ENCODE results near the gene GABARAPL2. TPM values are rescaled to one million over a fixed set of nuclear protein-coding genes. Genes with fewer than 3 reads are reported as not detected.

The GABARAPL2 gene
- polyA plus RNA-seq, 2 of the 4 experiments (the other 2 are of a cell fraction): 80.6 to 107 TPM

- no peaks in the 10 kb centered on the region for H3K4me1 ChIP-seq
- no peak overlapping the region for H3K27ac ChIP-seq
- no peak overlapping the region for H3K4me3 ChIP-seq
- H3K4me2 ChIP-seq: no peak overlapping the region
- POLR2A ChIA-PET: no interaction called here
- no peak for ATAC-seq
- no peak for FAIRE-seq
- CTCF ChIA-PET: interaction anchor here (1.1 to 1.8 kb wide), 3 partner anchors 59 to 111 kb away, joined by 3 to 5 read pairs (median 3); no protein-coding TSS in a partner anchor
- no peaks in the 10 kb centered on the region for H3K9me3 ChIP-seq
- TF ChIP-seq RFX5 (IDR thresholded peaks at IDR 0.05) (no peak), PHF8 (IDR thresholded peaks at IDR 0.05; ENCODE audit: borderline replicate concordance, low read depth) (no peak), CEBPB (IDR thresholded peaks at IDR 0.05) (no peak), ELK1 (IDR thresholded peaks at IDR 0.05; ENCODE audit: low read depth, low read length) (no peak), HOXB13 (CRISPR knock-in tag; IDR thresholded peaks at IDR 0.05; ENCODE audit: low read depth) (no peak), HDAC2 (IDR thresholded peaks at IDR 0.05) (no peak), TP53 (CRISPR knock-in tag; IDR thresholded peaks at IDR 0.05) (no peak)
- TF ChIP-seq, protein P1, sequence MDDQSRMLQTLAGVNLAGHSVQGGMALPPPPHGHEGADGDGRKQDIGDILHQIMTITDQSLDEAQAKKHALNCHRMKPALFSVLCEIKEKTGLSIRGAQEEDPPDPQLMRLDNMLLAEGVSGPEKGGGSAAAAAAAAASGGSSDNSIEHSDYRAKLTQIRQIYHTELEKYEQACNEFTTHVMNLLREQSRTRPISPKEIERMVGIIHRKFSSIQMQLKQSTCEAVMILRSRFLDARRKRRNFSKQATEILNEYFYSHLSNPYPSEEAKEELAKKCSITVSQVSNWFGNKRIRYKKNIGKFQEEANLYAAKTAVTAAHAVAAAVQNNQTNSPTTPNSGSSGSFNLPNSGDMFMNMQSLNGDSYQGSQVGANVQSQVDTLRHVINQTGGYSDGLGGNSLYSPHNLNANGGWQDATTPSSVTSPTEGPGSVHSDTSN (IDR thresholded peaks at IDR 0.05): no peak
- TF ChIP-seq, protein P2, sequence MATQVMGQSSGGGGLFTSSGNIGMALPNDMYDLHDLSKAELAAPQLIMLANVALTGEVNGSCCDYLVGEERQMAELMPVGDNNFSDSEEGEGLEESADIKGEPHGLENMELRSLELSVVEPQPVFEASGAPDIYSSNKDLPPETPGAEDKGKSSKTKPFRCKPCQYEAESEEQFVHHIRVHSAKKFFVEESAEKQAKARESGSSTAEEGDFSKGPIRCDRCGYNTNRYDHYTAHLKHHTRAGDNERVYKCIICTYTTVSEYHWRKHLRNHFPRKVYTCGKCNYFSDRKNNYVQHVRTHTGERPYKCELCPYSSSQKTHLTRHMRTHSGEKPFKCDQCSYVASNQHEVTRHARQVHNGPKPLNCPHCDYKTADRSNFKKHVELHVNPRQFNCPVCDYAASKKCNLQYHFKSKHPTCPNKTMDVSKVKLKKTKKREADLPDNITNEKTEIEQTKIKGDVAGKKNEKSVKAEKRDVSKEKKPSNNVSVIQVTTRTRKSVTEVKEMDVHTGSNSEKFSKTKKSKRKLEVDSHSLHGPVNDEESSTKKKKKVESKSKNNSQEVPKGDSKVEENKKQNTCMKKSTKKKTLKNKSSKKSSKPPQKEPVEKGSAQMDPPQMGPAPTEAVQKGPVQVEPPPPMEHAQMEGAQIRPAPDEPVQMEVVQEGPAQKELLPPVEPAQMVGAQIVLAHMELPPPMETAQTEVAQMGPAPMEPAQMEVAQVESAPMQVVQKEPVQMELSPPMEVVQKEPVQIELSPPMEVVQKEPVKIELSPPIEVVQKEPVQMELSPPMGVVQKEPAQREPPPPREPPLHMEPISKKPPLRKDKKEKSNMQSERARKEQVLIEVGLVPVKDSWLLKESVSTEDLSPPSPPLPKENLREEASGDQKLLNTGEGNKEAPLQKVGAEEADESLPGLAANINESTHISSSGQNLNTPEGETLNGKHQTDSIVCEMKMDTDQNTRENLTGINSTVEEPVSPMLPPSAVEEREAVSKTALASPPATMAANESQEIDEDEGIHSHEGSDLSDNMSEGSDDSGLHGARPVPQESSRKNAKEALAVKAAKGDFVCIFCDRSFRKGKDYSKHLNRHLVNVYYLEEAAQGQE (IDR thresholded peaks at IDR 0.05): no peak
- 86% methylated on average over 3 of the region's 3 CpGs for WGBS (ENCODE audit: missing lambda C conversion rate)
- DNase-seq (ENCODE audit: low read depth in 1 of 2, low spot score in 1 of 2): no peak
These were observed 10.2 kb downstream of the GABARAPL2 start for GRCh38 chr16:75576384-75576811.

DNA sequence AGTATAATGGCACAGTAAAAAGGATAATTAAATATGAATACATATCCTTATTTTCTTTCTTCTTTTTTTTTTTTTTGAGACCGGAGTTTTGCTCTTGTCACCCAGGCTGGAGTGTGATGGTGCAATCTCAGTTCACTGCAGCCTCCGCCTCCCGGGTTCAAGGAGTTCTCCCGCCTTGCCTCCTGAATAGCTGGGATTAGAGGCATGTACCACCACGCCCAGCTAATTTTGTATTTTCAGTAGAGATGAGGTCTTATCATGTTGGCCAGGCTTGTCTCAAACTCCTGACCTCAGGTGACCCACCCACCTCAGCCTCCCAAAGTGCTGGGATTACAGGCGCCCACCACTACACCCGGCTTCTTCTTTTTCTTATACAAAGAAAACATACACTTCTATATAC, 12.0 kb downstream of the GABARAPL2 start:
- DNase-seq (ENCODE audit: low read depth in 1 of 2, low spot score in 1 of 2) (no peak), ATAC-seq (no peak), FAIRE-seq (no peak)
- H3K9me3 ChIP-seq: no peaks in the 10 kb centered on the region
- ChIA-PET CTCF (interaction anchor here (1.2 kb wide), 1 partner anchor 23 kb away, joined by 3 read pairs; no protein-coding TSS in a partner anchor), POLR2A (no interaction called here)
- no peak overlapping the region for H3K4me3 ChIP-seq
- no peak overlapping the region for H3K27ac ChIP-seq
- H3K4me1 ChIP-seq: no peaks in the 10 kb centered on the region
- WGBS (ENCODE audit: missing lambda C conversion rate): 83% methylated on average over 7 of the region's 7 CpGs
- TF ChIP-seq, protein P3, sequence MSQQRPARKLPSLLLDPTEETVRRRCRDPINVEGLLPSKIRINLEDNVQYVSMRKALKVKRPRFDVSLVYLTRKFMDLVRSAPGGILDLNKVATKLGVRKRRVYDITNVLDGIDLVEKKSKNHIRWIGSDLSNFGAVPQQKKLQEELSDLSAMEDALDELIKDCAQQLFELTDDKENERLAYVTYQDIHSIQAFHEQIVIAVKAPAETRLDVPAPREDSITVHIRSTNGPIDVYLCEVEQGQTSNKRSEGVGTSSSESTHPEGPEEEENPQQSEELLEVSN (IDR thresholded peaks at IDR 0.05; ENCODE audit: borderline replicate concordance, low read depth): no peak
- TF ChIP-seq SREBF2 (IDR thresholded peaks at IDR 0.05) (no peak), HOXA7 (CRISPR knock-in tag; IDR thresholded peaks at IDR 0.05) (no peak), ZFP36 (IDR thresholded peaks at IDR 0.05; ENCODE audit: borderline replicate concordance, partially characterized antibody) (no peak), MYC (IDR thresholded peaks at IDR 0.05; ENCODE audit: borderline replicate concordance, low read length) (no peak), FOXS1 (CRISPR knock-in tag; IDR thresholded peaks at IDR 0.05) (no peak), FOSL2 (IDR thresholded peaks at IDR 0.05) (no peak), FOSL2 (CRISPR knock-in tag; IDR thresholded peaks at IDR 0.05) (no peak), JUNB (IDR thresholded peaks at IDR 0.05) (no peak), BHLHE40 (IDR thresholded peaks at IDR 0.05; ENCODE audit: low read depth, low read length) (no peak), NPAS2 (CRISPR knock-in tag; IDR thresholded peaks at IDR 0.05; ENCODE audit: borderline replicate concordance) (no peak), NR3C1 (IDR thresholded peaks at IDR 0.05) (no peak), HDAC2 (IDR thresholded peaks at IDR 0.05) (no peak), HOXB13 (CRISPR knock-in tag; IDR thresholded peaks at IDR 0.05; ENCODE audit: low read depth) (no peak), ZC3H11A (IDR thresholded peaks at IDR 0.05) (no peak), CHD4 (IDR thresholded peaks at IDR 0.05; ENCODE audit: borderline replicate concordance) (no peak), EHF (CRISPR knock-in tag; IDR thresholded peaks at IDR 0.05) (no peak)
- TF ChIP-seq, protein P2 (IDR thresholded peaks at IDR 0.05): no peak
- H3K4me2 ChIP-seq: no peak overlapping the region
